Gastroesophageal sphincter (tissue), 3 donors: ENCODE measurements around the gene NEDD4L.

Experiments used
- POLR2A ChIP-seq, 2 donors: fragments of 450-650 bp; IDR thresholded peaks; one replicate each; pipeline ENCODE4 v1.6.1; 2017; ENCODE audit warnings: antibody characterized with exemption in 2 of 2, mild to moderate bottlenecking in 2 of 2, moderate library complexity in 1 of 2
- TF ChIP-seq, protein P1 (sequence below), 4 experiments: fragments of 200-600 bp in 2 of 4; fragments of 450-650 bp in 2 of 4; sonication (generic) in 1 of 4; IDR thresholded peaks; one replicate each; pipeline ENCODE4 v1.5.1; 2017 to 2019; ENCODE audit warnings: antibody characterized with exemption in 4 of 4, mild to moderate bottlenecking in 2 of 4, moderate library complexity in 2 of 4

DNA sequence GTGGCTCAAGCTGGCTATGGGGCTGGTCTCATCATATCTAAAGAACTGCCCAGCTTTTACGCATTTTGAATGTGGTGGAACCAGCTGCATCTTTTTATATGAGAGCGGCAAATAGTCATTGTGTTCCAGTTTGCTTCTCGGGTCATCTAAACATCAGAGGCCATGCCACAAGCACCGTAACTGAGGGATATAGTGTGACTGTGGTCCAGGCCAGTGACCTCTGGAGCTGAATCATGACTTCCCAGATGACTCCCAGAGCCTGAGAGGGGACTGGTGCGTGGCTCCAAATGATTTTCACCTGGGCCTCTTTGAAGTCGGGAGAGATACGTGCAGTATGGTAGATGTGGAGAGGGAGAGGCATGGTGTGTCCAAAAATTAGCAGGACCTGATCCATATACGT is 271.0 kb downstream of the NEDD4L start:
- TF ChIP-seq, protein P1, sequence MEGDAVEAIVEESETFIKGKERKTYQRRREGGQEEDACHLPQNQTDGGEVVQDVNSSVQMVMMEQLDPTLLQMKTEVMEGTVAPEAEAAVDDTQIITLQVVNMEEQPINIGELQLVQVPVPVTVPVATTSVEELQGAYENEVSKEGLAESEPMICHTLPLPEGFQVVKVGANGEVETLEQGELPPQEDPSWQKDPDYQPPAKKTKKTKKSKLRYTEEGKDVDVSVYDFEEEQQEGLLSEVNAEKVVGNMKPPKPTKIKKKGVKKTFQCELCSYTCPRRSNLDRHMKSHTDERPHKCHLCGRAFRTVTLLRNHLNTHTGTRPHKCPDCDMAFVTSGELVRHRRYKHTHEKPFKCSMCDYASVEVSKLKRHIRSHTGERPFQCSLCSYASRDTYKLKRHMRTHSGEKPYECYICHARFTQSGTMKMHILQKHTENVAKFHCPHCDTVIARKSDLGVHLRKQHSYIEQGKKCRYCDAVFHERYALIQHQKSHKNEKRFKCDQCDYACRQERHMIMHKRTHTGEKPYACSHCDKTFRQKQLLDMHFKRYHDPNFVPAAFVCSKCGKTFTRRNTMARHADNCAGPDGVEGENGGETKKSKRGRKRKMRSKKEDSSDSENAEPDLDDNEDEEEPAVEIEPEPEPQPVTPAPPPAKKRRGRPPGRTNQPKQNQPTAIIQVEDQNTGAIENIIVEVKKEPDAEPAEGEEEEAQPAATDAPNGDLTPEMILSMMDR (IDR thresholded peaks at IDR 0.05), result no peak
- no peak for TF ChIP-seq POLR2A (IDR thresholded peaks at IDR 0.05)
